MV-4-11 (cell line): Measurements from ENCODE around the gene ERCC2.

Experiments used
- DNase-seq: peaks from one replicate; lab custom pipeline; 2025; lab: John Stamatoyannopoulos, UW

Gene ERCC2

GRCh38 chr19:45303269-45304060 lies 66.9 kb downstream of the ERCC2 start:
- no peak for DNase-seq

- no peak for DNase-seq
Observed at GRCh38 chr19:45302416-45302815, 68.0 kb downstream of the ERCC2 start.
